Keratinocyte (primary cell): ENCODE measurements around the gene ZNF41. TPM values are rescaled to one million over a fixed set of nuclear protein-coding genes. Genes with fewer than 3 reads are reported as not detected.

ENCODE experiments used
- DNase-seq: peaks from one replicate; pipeline ENCODE4 v3.0.0-alpha.2; 2011; ENCODE audit warnings: low read depth, missing footprints, low spot score
- FAIRE-seq: peaks from 2 replicates; lab custom pipeline; 2011; peaks lifted over from hg19 to GRCh38; lab: Jason Lieb, UNC
- H2AFZ ChIP-seq: 2 replicates; pipeline ENCODE4 v1.6.0; 2012; ENCODE audit warnings: low read length, control low read depth, inconsistent platforms; ENCODE audit not compliant: control insufficient read depth
- H3K27ac ChIP-seq: 2 replicates; pipeline ENCODE4 v1.5.1; 2011; ENCODE audit warnings: low read length; ENCODE audit not compliant: control insufficient read depth, insufficient read depth
- H3K27me3 ChIP-seq: 3 replicates; pipeline ENCODE4 v1.6.0; 2011; ENCODE audit warnings: low read length; ENCODE audit not compliant: control insufficient read depth, insufficient read depth; ENCODE audit errors: extremely low read depth
- H3K36me3 ChIP-seq, 2 experiments: 2 replicates in 1 of 2; 3 replicates in 1 of 2; pipeline ENCODE4 v1.5.1; 2011; ENCODE audit warnings: low read length in 2 of 2, mild to moderate bottlenecking in 1 of 2; ENCODE audit not compliant: control insufficient read depth in 2 of 2, insufficient read depth in 2 of 2; ENCODE audit errors: extremely low read depth in 1 of 2
- H3K4me1 ChIP-seq: 3 replicates; pipeline ENCODE4 v1.5.1; 2011; ENCODE audit warnings: low read length; ENCODE audit not compliant: control insufficient read depth, insufficient read depth; ENCODE audit errors: extremely low read depth
- H3K4me2 ChIP-seq: 3 replicates; pipeline ENCODE4 v1.6.0; 2011; ENCODE audit warnings: low read depth, low read length; ENCODE audit not compliant: control insufficient read depth, insufficient read depth; ENCODE audit errors: extremely low read depth
- H3K4me3 ChIP-seq, 3 experiments: fragments of 200-600 bp in 1 of 3; sonication (generic) in 1 of 3; 2 replicates in 2 of 3; 3 replicates in 1 of 3; pipeline ENCODE4 v1.5.1; 2011 to 2016; ENCODE audit warnings: low read length in 3 of 3, mild to moderate bottlenecking in 3 of 3, control low read depth in 2 of 3, inconsistent platforms in 1 of 3, low read depth in 1 of 3, mixed read lengths in 1 of 3, mixed run types in 1 of 3, moderate library complexity in 1 of 3; ENCODE audit not compliant: control insufficient read depth in 2 of 3, insufficient read depth in 2 of 3; ENCODE audit errors: extremely low read depth in 1 of 3
- H3K79me2 ChIP-seq: 2 replicates; pipeline ENCODE4 v1.6.0; 2012; ENCODE audit warnings: low read length; ENCODE audit not compliant: control insufficient read depth, insufficient read depth
- H3K9ac ChIP-seq: 3 replicates; pipeline ENCODE4 v1.6.0; 2011; ENCODE audit warnings: low read length; ENCODE audit not compliant: control insufficient read depth, insufficient read depth; ENCODE audit errors: extremely low read depth
- H3K9me1 ChIP-seq: 3 replicates; pipeline ENCODE4 v1.6.0; 2011; ENCODE audit warnings: low read length; ENCODE audit not compliant: control insufficient read depth, insufficient read depth; ENCODE audit errors: extremely low read depth
- H3K9me3 ChIP-seq: 2 replicates; pipeline ENCODE4 v1.5.1; 2012; ENCODE audit warnings: low read depth, low read length; ENCODE audit not compliant: control insufficient read depth
- H4K20me1 ChIP-seq: 3 replicates; pipeline ENCODE4 v1.6.0; 2011; ENCODE audit warnings: low read length; ENCODE audit not compliant: control insufficient read depth, insufficient read depth; ENCODE audit errors: extremely low read depth
- EZH2 ChIP-seq: IDR thresholded peaks from one replicate; pipeline ENCODE4 v1.6.1; 2012; ENCODE audit warnings: inconsistent platforms, mild to moderate bottlenecking, low read length, moderate library complexity
- dilution Hi-C: fragments of 300-500 bp; cut with MboI; formaldehyde crosslinking; loops from one replicate; pipeline ENCODE4 v1.7.0; 2020; ENCODE audit warnings: low sequenced_read_pairs; ENCODE audit not compliant: extremely low pct_ligation_motif_present
- polyA minus RNA-seq, 3 experiments: library from RNA; depleted of rRNA, polyadenylated mRNA; stranded (reverse); fragments of >200 nt; gene quantifications; 1 replicate in 1 of 3; 2 replicates in 1 of 3; 3 replicates in 1 of 3; pipeline ENCODE4 v1.2.3, GENCODE V29; 2011
- polyA plus RNA-seq, 5 experiments: library from polyadenylated mRNA; depleted of rRNA in 3 of 5; stranded (reverse) in 3 of 5; stranded (forward) in 1 of 5; unstranded in 1 of 5; fragments of >200 nt; gene quantifications; 1 replicate in 1 of 5; 2 replicates in 3 of 5; 3 replicates in 1 of 5; pipeline versions ENCODE4 v1.2.1 to v1.2.3, GENCODE V29; 2011 to 2012; ENCODE audit warnings: missing spikeins in 2 of 5, low read depth in 1 of 5, low replicate concordance in 1 of 5
- TF ChIP-seq, protein P1 (sequence below), 3 experiments: IDR thresholded peaks in 1 of 3; conservative IDR thresholded peaks in 1 of 3; optimal IDR thresholded peaks in 1 of 3; 2 replicates in 2 of 3; 3 replicates in 1 of 3; pipeline versions ENCODE3 to v1.5.1; 2011; ENCODE audit warnings: low read length in 3 of 3, mild to moderate bottlenecking in 3 of 3, moderate library complexity in 2 of 3, control low read depth in 1 of 3, inconsistent platforms in 1 of 3; ENCODE audit not compliant: insufficient read depth in 2 of 3; ENCODE audit errors: extremely low read depth in 1 of 3

ZNF41 gene
- polyA plus RNA-seq (4.2 to 5.0 TPM (median 4.2 TPM) in 3 replicates), polyA minus RNA-seq (1.6 to 6.6 TPM (median 3.9 TPM) in 3 replicates)
- 1.6 TPM for polyA plus RNA-seq (2011; ENCODE audit: low read depth)
- polyA plus RNA-seq (2011; cell fraction: cytosol; rRNA removed): 2.3 and 5.1 TPM in 2 replicates
- polyA plus RNA-seq (2011; cell fraction: nucleus; rRNA removed): 6.5 and 6.8 TPM in 2 replicates
- polyA plus RNA-seq (2012; ENCODE audit: low replicate concordance): 1.3 and 3.6 TPM in 2 replicates
- 2.7 TPM for polyA minus RNA-seq (2011; cell fraction: cytosol; rRNA and poly(A)+ RNA removed)
- polyA minus RNA-seq (2011; cell fraction: nucleus; rRNA and poly(A)+ RNA removed): 4.5 and 9.0 TPM in 2 replicates

DNA sequence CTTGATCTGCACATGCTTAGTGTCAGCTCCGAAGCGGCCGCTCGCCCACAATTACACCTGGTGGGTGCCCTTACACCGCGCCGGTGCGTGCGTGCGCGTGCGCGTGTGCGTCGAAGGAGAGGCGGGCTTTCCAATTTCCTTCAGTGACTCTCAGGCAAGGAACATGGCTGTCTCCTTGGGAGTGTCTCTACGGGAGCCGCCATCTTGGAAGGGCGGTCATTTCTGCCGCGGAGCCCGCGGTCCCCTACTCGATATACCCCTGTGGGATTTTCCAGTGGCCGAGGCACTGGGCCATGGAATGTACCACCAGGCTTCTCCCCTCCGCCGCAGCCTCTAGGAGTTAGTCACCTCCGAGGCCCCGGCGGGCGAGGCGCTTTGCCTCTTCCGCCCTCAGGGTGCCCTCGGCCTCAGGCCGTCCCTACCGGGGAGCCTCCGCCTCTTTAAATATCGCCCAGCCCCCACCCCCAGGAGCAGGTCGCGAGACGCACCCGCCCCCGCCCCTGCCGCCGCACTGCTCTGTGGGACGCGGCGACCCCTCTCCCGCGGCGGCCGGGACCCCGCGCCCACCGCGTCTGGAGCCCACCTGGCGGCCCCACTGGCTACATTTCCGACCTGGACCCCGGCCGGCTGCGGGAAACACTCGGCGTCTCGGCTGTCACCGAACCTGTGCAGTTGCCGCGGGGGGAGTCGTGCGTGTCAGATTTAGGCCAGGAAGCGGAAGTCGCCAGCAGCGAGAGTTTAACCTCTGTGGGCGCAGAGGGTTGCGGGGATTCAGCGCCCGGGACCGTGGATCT, at the start of gene ZNF41:
TSS of gene ZNF41 (minus strand) at position 711 of the 794 bp plus-strand sequence. CDS start 15,741 bp downstream, outside the sequence.
- Histone ChIP-seq H3K79me2 (peaks cover 20% of the 10 kb centered on the region), H3K4me3 (peak within 1 kb of the TSS; percentile 53 to 68 (median 63)), H4K20me1 (no peaks in the 10 kb centered on the region), H3K4me1 (peaks cover 2% of the 10 kb centered on the region), H3K9me3 (no peaks in the 10 kb centered on the region), H3K9me1 (no peaks in the 10 kb centered on the region), H3K27me3 (no peaks in the 10 kb centered on the region), H2AFZ (peak within 1 kb of the TSS; percentile 68), H3K36me3 (no peaks in the 10 kb centered on the region), H3K9ac (peak within 1 kb of the TSS; percentile 86), H3K4me2 (peak within 1 kb of the TSS; percentile 86), H3K27ac (peak within 1 kb of the TSS; percentile 88)
- DNase-seq: peak; percentile 17
- dilution Hi-C loops: no loop called here
- TF ChIP-seq EZH2: no peak
- TF ChIP-seq, protein P1, sequence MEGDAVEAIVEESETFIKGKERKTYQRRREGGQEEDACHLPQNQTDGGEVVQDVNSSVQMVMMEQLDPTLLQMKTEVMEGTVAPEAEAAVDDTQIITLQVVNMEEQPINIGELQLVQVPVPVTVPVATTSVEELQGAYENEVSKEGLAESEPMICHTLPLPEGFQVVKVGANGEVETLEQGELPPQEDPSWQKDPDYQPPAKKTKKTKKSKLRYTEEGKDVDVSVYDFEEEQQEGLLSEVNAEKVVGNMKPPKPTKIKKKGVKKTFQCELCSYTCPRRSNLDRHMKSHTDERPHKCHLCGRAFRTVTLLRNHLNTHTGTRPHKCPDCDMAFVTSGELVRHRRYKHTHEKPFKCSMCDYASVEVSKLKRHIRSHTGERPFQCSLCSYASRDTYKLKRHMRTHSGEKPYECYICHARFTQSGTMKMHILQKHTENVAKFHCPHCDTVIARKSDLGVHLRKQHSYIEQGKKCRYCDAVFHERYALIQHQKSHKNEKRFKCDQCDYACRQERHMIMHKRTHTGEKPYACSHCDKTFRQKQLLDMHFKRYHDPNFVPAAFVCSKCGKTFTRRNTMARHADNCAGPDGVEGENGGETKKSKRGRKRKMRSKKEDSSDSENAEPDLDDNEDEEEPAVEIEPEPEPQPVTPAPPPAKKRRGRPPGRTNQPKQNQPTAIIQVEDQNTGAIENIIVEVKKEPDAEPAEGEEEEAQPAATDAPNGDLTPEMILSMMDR (optimal IDR thresholded peaks at IDR 0.05 in 1 of 3, IDR thresholded peaks at IDR 0.05 in 1 of 3, conservative IDR thresholded peaks at IDR 0.05 in 1 of 3; ENCODE audit: extremely low read depth in 1 of 3, insufficient read depth in 2 of 3, low read length in 3 of 3): no peak
- no peak for FAIRE-seq

DNA sequence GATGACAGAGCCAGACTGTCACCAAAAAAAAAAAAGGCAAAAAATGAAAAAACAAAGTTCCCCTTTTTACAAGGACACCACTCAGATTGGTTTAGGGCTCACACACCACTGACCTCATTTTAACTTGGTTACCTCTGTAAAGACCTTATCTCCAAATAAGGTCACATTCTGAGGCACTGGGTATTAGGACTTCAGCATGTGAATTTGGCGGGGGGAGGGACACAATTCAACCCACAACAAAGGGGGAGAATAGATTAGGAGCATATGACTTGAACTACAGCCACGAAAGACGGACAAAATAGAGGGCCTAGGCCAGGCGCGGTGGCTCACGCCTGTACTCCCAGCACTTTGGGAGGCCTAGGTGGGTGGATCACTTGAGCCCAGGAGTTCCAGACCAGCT, 47.0 kb upstream of the ZNF41 start:
- FAIRE-seq: no peak
- TF ChIP-seq, protein P1 (optimal IDR thresholded peaks at IDR 0.05 in 1 of 3, IDR thresholded peaks at IDR 0.05 in 1 of 3, conservative IDR thresholded peaks at IDR 0.05 in 1 of 3; ENCODE audit: extremely low read depth in 1 of 3, insufficient read depth in 2 of 3, low read length in 3 of 3): no peak
- TF ChIP-seq EZH2: no peak
- no peak overlapping the region for H3K9ac ChIP-seq
- no peak overlapping the region for H3K4me2 ChIP-seq
- H2AFZ ChIP-seq: no peak overlapping the region
- no peak overlapping the region for H3K27ac ChIP-seq
- H3K4me3 ChIP-seq: no peak overlapping the region
- H3K79me2 ChIP-seq: no peaks in the 10 kb centered on the region
- no peak for DNase-seq
- H3K4me1 ChIP-seq: no peaks in the 10 kb centered on the region
- H3K27me3 ChIP-seq: no peaks in the 10 kb centered on the region
- no peaks in the 10 kb centered on the region for H3K9me1 ChIP-seq
- no peaks in the 10 kb centered on the region for H3K36me3 ChIP-seq
- no peaks in the 10 kb centered on the region for H4K20me1 ChIP-seq
- dilution Hi-C loops: no loop called here
- no peaks in the 10 kb centered on the region for H3K9me3 ChIP-seq
